ENCODE results near the gene DNAJA2.

DNA sequence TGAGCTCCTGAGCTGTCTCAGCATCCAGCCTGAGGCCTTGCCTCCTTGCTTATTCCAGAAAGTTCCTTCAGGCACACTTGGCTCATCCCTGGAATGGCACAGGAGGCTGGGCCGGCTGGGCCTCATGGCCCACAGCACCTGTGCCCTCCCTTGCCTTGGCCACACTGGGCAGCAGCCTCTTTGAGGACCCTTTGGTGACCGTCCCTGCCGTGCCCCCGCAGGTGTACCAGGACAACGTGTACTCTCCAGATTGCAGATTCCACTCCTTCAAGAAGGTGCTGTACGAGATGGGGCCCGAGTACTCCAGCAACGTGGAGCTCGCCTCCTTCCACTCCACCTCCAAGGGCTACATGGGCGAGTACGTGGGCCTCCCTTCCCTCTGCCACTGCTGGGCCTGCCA, 55.1 kb downstream of the DNAJA2 start:
- TF ChIP-seq CTCF (conservative IDR thresholded peaks at IDR 0.05; ENCODE audit: low read depth, low read length) (no peak), POLR2A (IDR thresholded peaks at IDR 0.05; ENCODE audit: low read depth, low read length) (no peak), MXI1 (IDR thresholded peaks at IDR 0.05; ENCODE audit: borderline replicate concordance, low read depth, low read length) (no peak), RAD21 (IDR thresholded peaks at IDR 0.05; ENCODE audit: low read length) (no peak), MAFK (IDR thresholded peaks at IDR 0.05; ENCODE audit: low read depth, low read length) (no peak), NFE2L2 (IDR thresholded peaks at IDR 0.05; ENCODE audit: low read depth, low read length) (no peak), ELK1 (IDR thresholded peaks at IDR 0.05; ENCODE audit: borderline replicate concordance, low read depth, low read length) (no peak)
